H1 (cell line): ENCODE results near the gene CCNB3. TPM values are rescaled to one million over a fixed set of nuclear protein-coding genes. Genes with fewer than 3 reads are reported as not detected.

Source experiments
- CTCF ChIA-PET: fragments of 300-600 bp; sonication (Branson Sonifier 250); formaldehyde crosslinking; loops from one replicate; lab custom pipeline; 2021; ENCODE audit not compliant: partially characterized antibody; lab: Charles Lee
- POLR2A ChIA-PET: fragments of 300-600 bp; sonication (Branson Sonifier 250); formaldehyde crosslinking; loops from one replicate; lab custom pipeline; 2021; ENCODE audit warnings: inconsistent platforms; ENCODE audit not compliant: partially characterized antibody; lab: Charles Lee
- DNase-seq, 2 experiments: peaks; one replicate each; pipeline versions ENCODE4 v3.0.0 to v3.0.0-alpha.2; 2010 to 2022; ENCODE audit warnings: low spot score in 2 of 2, low read depth in 1 of 2, mixed read lengths in 1 of 2
- FAIRE-seq: peaks from 2 replicates; lab custom pipeline; 2011; peaks lifted over from hg19 to GRCh38; lab: Jason Lieb, UNC
- H2AFZ ChIP-seq: 2 replicates; pipeline ENCODE4 v1.8.1; 2012; ENCODE audit warnings: low read length, inconsistent platforms
- H2AK5ac ChIP-seq: 2 replicates; pipeline ENCODE4 v1.6.1; 2013; ENCODE audit warnings: low read depth, low read length
- H2BK120ac ChIP-seq: replicated peaks from 2 replicates; pipeline ENCODE3; 2013; ENCODE audit warnings: low read depth, low read length, inconsistent platforms
- H2BK12ac ChIP-seq: 2 replicates; pipeline ENCODE4 v1.6.1; 2013; ENCODE audit warnings: low read depth, low read length
- H2BK15ac ChIP-seq: 2 replicates; pipeline ENCODE4 v1.6.1; 2013; ENCODE audit warnings: low read length
- H2BK20ac ChIP-seq: 2 replicates; pipeline ENCODE4 v1.6.1; 2013; ENCODE audit warnings: low read length
- H2BK5ac ChIP-seq: 2 replicates; pipeline ENCODE4 v1.6.1; 2013; ENCODE audit warnings: low read depth, low read length
- H3K14ac ChIP-seq: 2 replicates; pipeline ENCODE4 v1.6.1; 2013; ENCODE audit warnings: inconsistent platforms; ENCODE audit not compliant: insufficient read length
- H3K18ac ChIP-seq: 2 replicates; pipeline ENCODE4 v1.6.1; 2013; ENCODE audit warnings: low read length; ENCODE audit errors: extremely low read depth
- H3K23ac ChIP-seq: 2 replicates; pipeline ENCODE4 v1.6.1; 2013; ENCODE audit warnings: inconsistent platforms; ENCODE audit not compliant: insufficient read length
- H3K23me2 ChIP-seq: 2 replicates; pipeline ENCODE4 v1.6.1; 2013; ENCODE audit warnings: low read depth, low read length
- H3K27ac ChIP-seq: 2 replicates; pipeline ENCODE4 v1.6.1; 2011; ENCODE audit warnings: low read depth, low read length, inconsistent platforms
- H3K27me3 ChIP-seq, 4 experiments: replicated peaks in 1 of 4; 1 replicate in 1 of 4; 2 replicates in 3 of 4; pipeline versions ENCODE4 v1.6.1 to v1.8.1; 2011 to 2013; ENCODE audit warnings: low read length in 3 of 4, mild to moderate bottlenecking in 3 of 4, inconsistent platforms in 2 of 4, mixed read lengths in 2 of 4, moderate library complexity in 1 of 4; ENCODE audit not compliant: control insufficient read depth in 3 of 4, insufficient read depth in 3 of 4; ENCODE audit errors: extremely low read depth in 1 of 4
- H3K36me3 ChIP-seq, 4 experiments: 2 replicates each; pipeline versions ENCODE4 v1.6.1 to v1.8.1; 2011 to 2013; ENCODE audit warnings: mild to moderate bottlenecking in 4 of 4, low read length in 3 of 4, moderate library complexity in 2 of 4, control low read depth in 1 of 4, inconsistent platforms in 1 of 4; ENCODE audit not compliant: insufficient read depth in 4 of 4, control insufficient read depth in 2 of 4
- H3K4ac ChIP-seq: replicated peaks from 2 replicates; pipeline ENCODE3; 2013; ENCODE audit warnings: low read length, low read depth, mixed read lengths, inconsistent platforms; ENCODE audit not compliant: insufficient read length
- H3K4me1 ChIP-seq, 4 experiments: replicated peaks in 1 of 4; 1 replicate in 1 of 4; 2 replicates in 3 of 4; pipeline versions ENCODE4 v1.6.1 to v1.8.1; 2011 to 2013; ENCODE audit warnings: low read length in 3 of 4, inconsistent platforms in 2 of 4, mixed read lengths in 1 of 4; ENCODE audit not compliant: insufficient read depth in 4 of 4, control insufficient read depth in 3 of 4
- H3K4me2 ChIP-seq, 2 experiments: 2 replicates each; pipeline versions ENCODE4 v1.6.1 to v1.8.1; 2011 to 2013; ENCODE audit warnings: low read depth in 2 of 2, low read length in 2 of 2, control low read depth in 1 of 2, inconsistent platforms in 1 of 2, mild to moderate bottlenecking in 1 of 2; ENCODE audit not compliant: insufficient read depth in 1 of 2
- H3K4me3 ChIP-seq, 4 experiments: fragments of 200-600, 300-600 bp in 1 of 4; sonication (generic), shearing (Covaris generic), sonication (Bioruptor Twin) in 1 of 4; 2 replicates each; pipeline versions ENCODE4 v1.5.1 to v1.8.1; 2011 to 2016; ENCODE audit warnings: low read length in 4 of 4, low read depth in 3 of 4, control low read depth in 2 of 4, inconsistent platforms in 2 of 4, mild to moderate bottlenecking in 2 of 4, mixed read lengths in 1 of 4, moderate library complexity in 1 of 4; ENCODE audit not compliant: insufficient read depth in 2 of 4; ENCODE audit errors: extremely low read depth in 1 of 4
- H3K56ac ChIP-seq: replicated peaks from 2 replicates; pipeline ENCODE3; 2013; ENCODE audit warnings: low read depth, mild to moderate bottlenecking, mixed read lengths, low read length, inconsistent platforms; ENCODE audit not compliant: insufficient read length
- H3K79me1 ChIP-seq: 2 replicates; pipeline ENCODE4 v1.6.1; 2013; ENCODE audit warnings: low read depth, low read length, control low read depth
- H3K79me2 ChIP-seq, 2 experiments: 2 replicates each; pipeline versions ENCODE4 v1.6.1 to v1.8.1; 2012 to 2013; ENCODE audit warnings: low read length in 2 of 2, mild to moderate bottlenecking in 2 of 2, inconsistent platforms in 1 of 2; ENCODE audit not compliant: insufficient read depth in 2 of 2, control insufficient read depth in 1 of 2
- H3K9ac ChIP-seq, 4 experiments: replicated peaks in 1 of 4; 1 replicate in 1 of 4; 2 replicates in 3 of 4; pipeline versions ENCODE4 v1.6.1 to v1.8.1; 2011 to 2013; ENCODE audit warnings: low read depth in 3 of 4, low read length in 3 of 4, control low read depth in 2 of 4, mild to moderate bottlenecking in 2 of 4, moderate library complexity in 2 of 4, inconsistent platforms in 1 of 4; ENCODE audit errors: extremely low read depth in 1 of 4
- H3K9me3 ChIP-seq, 2 experiments: 2 replicates each; pipeline versions ENCODE4 v1.6.1 to v1.8.1; 2012 to 2013; ENCODE audit warnings: mild to moderate bottlenecking in 2 of 2, moderate library complexity in 2 of 2, control low read depth in 1 of 2, inconsistent platforms in 1 of 2, low read depth in 1 of 2, low read length in 1 of 2, mixed read lengths in 1 of 2; ENCODE audit not compliant: insufficient read depth in 2 of 2
- H4K20me1 ChIP-seq, 2 experiments: replicated peaks in 1 of 2; 2 replicates each; pipeline versions ENCODE3 to v1.8.1; 2011 to 2013; ENCODE audit warnings: inconsistent platforms in 2 of 2, low read length in 2 of 2, mild to moderate bottlenecking in 1 of 2; ENCODE audit not compliant: insufficient read depth in 2 of 2, control insufficient read depth in 1 of 2
- H4K5ac ChIP-seq: 2 replicates; pipeline ENCODE4 v1.6.1; 2013; ENCODE audit warnings: low read length, low read depth, mixed read lengths, inconsistent platforms; ENCODE audit not compliant: insufficient read length
- H4K8ac ChIP-seq: 2 replicates; pipeline ENCODE4 v1.8.0; 2013; ENCODE audit warnings: mild to moderate bottlenecking, moderate library complexity, low read length, inconsistent platforms; ENCODE audit not compliant: insufficient read depth; ENCODE audit errors: extremely low read depth
- H4K91ac ChIP-seq: replicated peaks from 2 replicates; pipeline ENCODE3; 2013; ENCODE audit warnings: low read length, mixed read lengths, inconsistent platforms; ENCODE audit not compliant: insufficient read length
- CHD2 ChIP-seq: IDR thresholded peaks from 2 replicates; pipeline ENCODE4 v1.6.1; 2012; ENCODE audit warnings: low read length, improper control_type of control experiment
- EP300 ChIP-seq, 2 experiments: IDR thresholded peaks; 1 replicate in 1 of 2; 2 replicates in 1 of 2; pipeline ENCODE4 v1.6.1; 2011 to 2012; ENCODE audit warnings: low read depth in 2 of 2, low read length in 2 of 2, mild to moderate bottlenecking in 2 of 2, borderline replicate concordance in 1 of 2, inconsistent platforms in 1 of 2, moderate library complexity in 1 of 2
- WGBS, 2 experiments: shearing (Covaris generic) in 1 of 2; methylation state at CpG; one replicate each; pipeline versions ENCODE4 v1.1.6 to v1.1.7; 2013 to 2015; ENCODE audit warnings: low lambda C conversion rate in 2 of 2, mixed read lengths in 2 of 2, inconsistent platforms in 1 of 2, low coverage in 1 of 2, missing lambda C conversion rate in 1 of 2; ENCODE audit not compliant: insufficient replicate concordance in 2 of 2, insufficient coverage in 1 of 2, insufficient read length in 1 of 2; ENCODE audit errors: extremely low coverage in 1 of 2, missing lambda C conversion rate in 1 of 2; 5-methylcytosine and 5-hydroxymethylcytosine counted together
- polyA plus RNA-seq, 7 experiments: library from polyadenylated mRNA; depleted of rRNA in 3 of 7; stranded (reverse) in 5 of 7; unstranded in 2 of 7; fragments of >200 nt in 5 of 7; fragments of 200-250 nt in 2 of 7; gene quantifications; 1 replicate in 5 of 7; 2 replicates in 1 of 7; 4 replicates in 1 of 7; pipeline versions ENCODE4 v1.2.1 to v1.2.3, GENCODE V29; 2011 to 2013; ENCODE audit warnings: missing spikeins in 2 of 7, mixed read lengths in 2 of 7
- total RNA-seq: library from RNA; stranded (reverse); fragmentation: NEBNext Ultra II Directional; extraction: Animal tissue kit (Norgen Biotek cat#: 25700); gene quantifications from 2 replicates; pipeline ENCODE4 v1.2.1, GENCODE V29; 2021
- TF ChIP-seq, protein P1 (sequence below): IDR thresholded peaks from 2 replicates; pipeline ENCODE4 v1.6.1; 2011; ENCODE audit warnings: low read depth, mild to moderate bottlenecking, low read length; ENCODE audit not compliant: insufficient read depth
- TF ChIP-seq, protein P2 (sequence below): IDR thresholded peaks from 2 replicates; pipeline ENCODE4 v1.6.1; 2011; ENCODE audit warnings: low read length, improper control_type of control experiment
- TF ChIP-seq, protein P3 (sequence below): IDR thresholded peaks from 2 replicates; pipeline ENCODE4 v1.6.1; 2012; ENCODE audit warnings: low read length, inconsistent platforms

CCNB3 gene
- total and polyA plus RNA-seq, 2 of the 8 experiments (the other 6 are each of a cell fraction or from before 2014, with no cell fraction given), result 0.09 to 0.30 TPM

DNA sequence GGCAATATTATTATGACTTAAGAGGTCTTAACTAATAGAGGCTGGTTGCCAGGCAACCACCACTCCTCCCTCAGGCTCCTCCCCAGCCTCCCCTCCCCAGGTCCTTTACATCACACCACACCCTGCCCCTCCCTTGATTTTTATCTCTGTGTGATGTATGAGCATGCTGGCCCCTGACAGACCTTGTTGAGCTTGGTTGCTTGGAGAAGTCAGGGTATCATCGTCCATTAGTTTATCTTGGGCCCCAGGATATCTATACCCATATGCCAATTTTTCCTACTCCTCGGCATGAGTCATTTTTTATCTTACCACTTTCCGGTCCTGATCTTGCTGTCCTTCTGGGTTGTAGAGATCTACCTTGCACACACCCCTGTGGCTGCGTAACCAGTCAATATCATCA, 6.2 kb upstream of the CCNB3 start:
- POLR2A ChIA-PET, result no interaction called here
- Histone ChIP-seq H3K4me1 (no peaks in the 10 kb centered on the region), H2AK5ac (no peak overlapping the region), H2BK5ac (no peak overlapping the region), H3K23me2 (no peaks in the 10 kb centered on the region), H3K14ac (no peak overlapping the region), H4K5ac (no peak overlapping the region), H4K91ac (no peak overlapping the region), H4K8ac (no peak overlapping the region), H2BK12ac (no peak overlapping the region), H3K4me2 (no peak overlapping the region), H4K20me1 (no peaks in the 10 kb centered on the region), H3K27ac (no peak overlapping the region), H2BK120ac (no peak overlapping the region), H3K4me3 (no peak overlapping the region), H3K9me3 (no peaks in the 10 kb centered on the region), H3K36me3 (no peaks in the 10 kb centered on the region), H3K4ac (no peak overlapping the region), H2BK20ac (no peak overlapping the region), H3K27me3 (no peaks in the 10 kb centered on the region), H3K23ac (no peak overlapping the region), H3K9ac (no peak overlapping the region), H2BK15ac (no peak overlapping the region), H3K79me2 (no peaks in the 10 kb centered on the region), H3K56ac (no peak overlapping the region), H2AFZ (no peak overlapping the region), H3K79me1 (no peaks in the 10 kb centered on the region), H3K18ac (no peak overlapping the region)
- WGBS, 2 experiments, result 100% methylated on average over 2 of the region's 4 CpGs; no CpG with 5 or more reads in 1 of the 2 experiments
- CTCF ChIA-PET, result interaction anchor here (1.9 kb wide), 1 partner anchor 98 kb away, joined by 14 read pairs; no protein-coding TSS in a partner anchor
- no peak for FAIRE-seq
- DNase-seq, result no peak
- TF ChIP-seq, protein P1, sequence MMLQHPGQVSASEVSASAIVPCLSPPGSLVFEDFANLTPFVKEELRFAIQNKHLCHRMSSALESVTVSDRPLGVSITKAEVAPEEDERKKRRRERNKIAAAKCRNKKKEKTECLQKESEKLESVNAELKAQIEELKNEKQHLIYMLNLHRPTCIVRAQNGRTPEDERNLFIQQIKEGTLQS, result no peak
- no peak for TF ChIP-seq CHD2
- TF ChIP-seq EP300 (IDR thresholded peaks at IDR 0.05; ENCODE audit: borderline replicate concordance in 1 of 2, low read depth in 2 of 2, low read length in 2 of 2), result no peak
- TF ChIP-seq, protein P2, sequence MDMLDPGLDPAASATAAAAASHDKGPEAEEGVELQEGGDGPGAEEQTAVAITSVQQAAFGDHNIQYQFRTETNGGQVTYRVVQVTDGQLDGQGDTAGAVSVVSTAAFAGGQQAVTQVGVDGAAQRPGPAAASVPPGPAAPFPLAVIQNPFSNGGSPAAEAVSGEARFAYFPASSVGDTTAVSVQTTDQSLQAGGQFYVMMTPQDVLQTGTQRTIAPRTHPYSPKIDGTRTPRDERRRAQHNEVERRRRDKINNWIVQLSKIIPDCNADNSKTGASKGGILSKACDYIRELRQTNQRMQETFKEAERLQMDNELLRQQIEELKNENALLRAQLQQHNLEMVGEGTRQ, result no peak
- TF ChIP-seq, protein P3, sequence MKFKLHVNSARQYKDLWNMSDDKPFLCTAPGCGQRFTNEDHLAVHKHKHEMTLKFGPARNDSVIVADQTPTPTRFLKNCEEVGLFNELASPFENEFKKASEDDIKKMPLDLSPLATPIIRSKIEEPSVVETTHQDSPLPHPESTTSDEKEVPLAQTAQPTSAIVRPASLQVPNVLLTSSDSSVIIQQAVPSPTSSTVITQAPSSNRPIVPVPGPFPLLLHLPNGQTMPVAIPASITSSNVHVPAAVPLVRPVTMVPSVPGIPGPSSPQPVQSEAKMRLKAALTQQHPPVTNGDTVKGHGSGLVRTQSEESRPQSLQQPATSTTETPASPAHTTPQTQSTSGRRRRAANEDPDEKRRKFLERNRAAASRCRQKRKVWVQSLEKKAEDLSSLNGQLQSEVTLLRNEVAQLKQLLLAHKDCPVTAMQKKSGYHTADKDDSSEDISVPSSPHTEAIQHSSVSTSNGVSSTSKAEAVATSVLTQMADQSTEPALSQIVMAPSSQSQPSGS, result no peak
